ENCODE results near the gene ZFYVE16.
"Not testable (repeated sequence)": the region's sequence is repeated elsewhere in the genome, so short reads cannot be mapped to it uniquely, and the experiment has no call there.

ZFYVE16 gene

GRCh38 chr5:80407735-80408483 is at the start of gene ZFYVE16:
TSS of gene ZFYVE16 (plus strand) at chr5:80408064. CDS start at chr5:80434148, 26,084 bp downstream.
- peak; percentile 92 for DNase-seq

GRCh38 chr5:80360914-80361444 is 46.9 kb upstream of the ZFYVE16 start:
- no peak for DNase-seq

- DNase-seq = no peak
These were observed 43.0 kb upstream of the ZFYVE16 start for GRCh38 chr5:80364892-80365291.

GRCh38 chr5:80368661-80369480 is 39.0 kb upstream of the ZFYVE16 start:
- DNase-seq = no peak

DNA sequence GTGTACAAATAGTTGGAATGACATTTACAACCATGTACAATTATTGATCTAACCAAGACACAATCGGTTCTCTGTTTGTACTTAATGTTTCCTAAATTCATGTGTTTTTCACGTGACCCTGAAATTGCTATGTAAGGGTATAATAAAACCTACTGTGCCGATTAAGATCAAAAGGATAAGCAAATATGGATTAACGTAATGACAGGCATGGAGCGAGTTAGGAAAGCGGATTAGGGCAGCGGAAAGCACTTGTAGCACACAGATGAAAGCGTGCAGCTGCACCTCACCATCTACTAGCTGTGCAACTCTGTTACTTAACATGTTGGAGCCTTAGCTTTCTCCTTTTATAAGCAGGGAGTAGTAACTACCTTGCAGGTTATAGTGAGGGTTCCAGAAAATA is 38.3 kb upstream of the ZFYVE16 start:
- peak; percentile 47 for DNase-seq

DNA sequence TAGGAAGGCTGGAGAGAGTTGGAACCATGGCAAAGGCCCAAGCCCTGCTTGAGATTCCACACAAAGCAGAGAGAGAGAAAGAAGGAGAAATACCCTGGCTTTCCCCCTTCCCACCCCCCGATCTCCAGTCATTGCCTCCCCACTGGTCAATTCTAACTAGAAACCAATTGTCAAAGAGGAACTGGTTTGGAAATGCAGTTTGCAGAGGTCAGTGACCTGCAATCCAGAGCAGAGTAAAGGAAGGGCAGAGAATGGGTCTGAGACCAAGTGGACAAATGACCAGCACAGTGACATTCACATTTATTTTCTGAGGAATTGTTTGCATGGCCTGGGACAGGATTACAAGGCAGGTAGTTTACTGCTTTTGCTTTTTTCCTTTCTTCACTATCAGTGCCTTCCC is 37.5 kb upstream of the ZFYVE16 start:
- DNase-seq = no peak

GRCh38 chr5:80372780-80373179 is 35.1 kb upstream of the ZFYVE16 start:
- no peak for DNase-seq

- no peak for DNase-seq
These were observed 33.7 kb upstream of the ZFYVE16 start for GRCh38 chr5:80374188-80374587.

DNA sequence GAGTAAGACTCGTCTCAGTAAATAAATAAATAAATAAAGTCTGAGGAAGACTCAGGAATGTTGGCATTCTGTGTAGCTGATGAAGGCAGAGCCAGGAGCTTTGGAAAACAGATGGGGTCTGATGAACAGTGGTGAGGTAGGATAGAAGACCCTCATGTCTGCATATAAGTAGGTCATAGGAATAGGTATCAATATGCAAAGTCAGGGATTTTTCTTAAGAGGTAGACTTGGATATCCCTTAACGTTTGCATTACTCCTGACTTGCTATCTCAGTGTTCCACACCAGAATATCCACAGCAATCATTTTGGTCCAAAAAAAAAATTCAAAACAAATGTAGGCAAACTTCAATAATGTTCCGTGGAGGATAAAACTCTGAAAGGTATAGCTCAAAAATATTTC is 31.3 kb upstream of the ZFYVE16 start:
- no peak for DNase-seq

DNA sequence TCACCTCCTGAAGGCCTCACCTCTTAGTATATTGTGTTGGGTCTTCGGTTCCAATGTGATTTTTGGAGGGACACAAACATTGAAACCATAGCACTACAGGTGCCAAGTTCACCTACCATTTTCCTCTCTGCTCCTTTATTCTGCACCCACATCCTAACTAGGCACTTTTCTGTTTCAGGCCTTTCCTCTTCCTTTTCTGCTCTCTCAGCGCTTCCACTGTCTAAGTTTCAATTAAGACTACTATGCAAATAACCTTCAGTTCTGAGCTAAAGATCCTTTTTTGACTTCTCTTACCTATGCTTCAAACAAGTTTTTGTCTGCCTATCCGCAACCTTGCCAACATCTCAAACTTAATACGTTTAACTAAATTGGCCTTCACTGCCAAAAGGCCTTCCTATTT is 25.4 kb upstream of the ZFYVE16 start:
- DNase-seq = no peak

- DNase-seq = no peak
These were observed 20.6 kb upstream of the ZFYVE16 start for GRCh38 chr5:80387063-80387768.

DNA sequence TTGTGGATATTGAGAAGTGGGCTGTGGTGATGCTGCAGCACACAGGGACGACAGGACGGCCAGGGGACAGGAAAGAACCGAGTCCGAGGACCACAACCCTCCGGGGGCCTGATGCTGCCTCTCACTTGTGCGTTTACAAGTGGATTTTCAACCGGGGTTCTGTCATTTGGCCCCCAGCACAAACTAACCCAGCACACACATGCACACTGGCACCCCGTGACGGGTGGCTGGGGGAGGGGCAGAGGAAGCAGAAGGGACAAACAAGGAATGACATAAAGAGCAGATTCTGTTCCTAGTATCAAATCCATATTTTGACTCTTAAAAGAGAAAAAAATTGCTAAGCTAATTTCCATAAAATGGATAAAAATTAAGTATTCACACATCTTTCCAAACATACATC is 18.3 kb upstream of the ZFYVE16 start:
- no peak for DNase-seq

DNA sequence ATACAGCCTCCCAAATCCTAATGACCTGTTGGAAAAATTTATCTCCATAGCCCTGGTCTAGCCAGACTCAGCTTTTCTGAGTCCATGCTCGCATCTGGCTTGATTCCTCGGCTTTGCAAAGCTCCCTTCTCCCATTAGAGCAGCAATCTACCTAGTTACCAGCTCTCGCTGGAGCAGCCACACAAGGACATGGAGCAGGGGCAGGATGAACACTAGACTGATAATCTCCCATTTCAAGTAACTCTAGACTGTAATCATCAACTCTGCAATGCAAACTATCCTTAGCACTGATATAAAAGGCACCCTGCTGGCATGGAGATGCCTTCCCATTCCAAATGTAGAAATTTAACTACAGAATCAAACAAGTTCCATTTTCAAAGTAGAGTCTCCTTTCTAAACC is 17.5 kb upstream of the ZFYVE16 start:
- DNase-seq = not testable (repeated sequence)

DNA sequence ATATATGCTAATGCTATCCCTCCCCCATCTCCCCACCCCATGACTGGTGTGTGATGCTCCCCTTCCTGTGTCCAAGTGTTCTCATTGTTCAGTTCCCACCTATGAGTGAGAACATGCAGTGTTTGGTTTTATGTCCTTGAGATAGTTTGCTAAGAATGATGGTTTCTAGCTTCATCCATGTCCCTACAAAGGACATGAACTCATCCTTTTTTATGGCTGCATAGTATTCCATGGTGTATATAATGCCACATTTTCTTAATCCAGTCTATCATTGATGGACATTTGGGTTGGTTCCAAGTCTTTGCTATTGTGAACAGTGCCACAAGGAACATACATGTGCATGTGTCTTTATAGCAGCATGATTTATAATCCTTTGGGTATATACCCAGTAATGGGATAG is 16.6 kb upstream of the ZFYVE16 start:
- not testable (repeated sequence) for DNase-seq

- DNase-seq = no peak
These were observed 8.2 kb upstream of the ZFYVE16 start for GRCh38 chr5:80399526-80400239.

GRCh38 chr5:80400368-80400767 is 7.5 kb upstream of the ZFYVE16 start:
- not testable (repeated sequence) for DNase-seq

DNA sequence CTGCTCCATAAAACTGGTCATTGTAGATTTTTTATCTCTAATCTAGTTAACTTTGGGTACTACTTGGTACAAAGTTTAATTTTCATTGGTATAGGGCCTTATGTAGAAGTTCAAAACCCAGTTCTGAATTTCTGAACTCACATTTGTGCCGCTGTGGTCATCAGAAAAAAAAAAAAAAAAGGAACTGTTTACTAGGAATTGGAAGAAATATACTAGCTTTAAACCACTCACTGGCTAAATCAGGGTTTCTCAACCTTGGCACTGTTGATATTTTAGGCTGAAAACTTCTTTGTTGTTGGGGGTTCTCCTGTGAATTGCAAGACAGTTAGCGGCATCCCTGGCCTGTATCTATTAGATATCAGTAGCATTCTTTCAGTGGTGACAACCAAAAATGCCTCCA is 4.1 kb upstream of the ZFYVE16 start:
- DNase-seq = no peak

- DNase-seq = no peak
These were observed 707 bp upstream of the ZFYVE16 start for GRCh38 chr5:80406980-80407734.

DNA sequence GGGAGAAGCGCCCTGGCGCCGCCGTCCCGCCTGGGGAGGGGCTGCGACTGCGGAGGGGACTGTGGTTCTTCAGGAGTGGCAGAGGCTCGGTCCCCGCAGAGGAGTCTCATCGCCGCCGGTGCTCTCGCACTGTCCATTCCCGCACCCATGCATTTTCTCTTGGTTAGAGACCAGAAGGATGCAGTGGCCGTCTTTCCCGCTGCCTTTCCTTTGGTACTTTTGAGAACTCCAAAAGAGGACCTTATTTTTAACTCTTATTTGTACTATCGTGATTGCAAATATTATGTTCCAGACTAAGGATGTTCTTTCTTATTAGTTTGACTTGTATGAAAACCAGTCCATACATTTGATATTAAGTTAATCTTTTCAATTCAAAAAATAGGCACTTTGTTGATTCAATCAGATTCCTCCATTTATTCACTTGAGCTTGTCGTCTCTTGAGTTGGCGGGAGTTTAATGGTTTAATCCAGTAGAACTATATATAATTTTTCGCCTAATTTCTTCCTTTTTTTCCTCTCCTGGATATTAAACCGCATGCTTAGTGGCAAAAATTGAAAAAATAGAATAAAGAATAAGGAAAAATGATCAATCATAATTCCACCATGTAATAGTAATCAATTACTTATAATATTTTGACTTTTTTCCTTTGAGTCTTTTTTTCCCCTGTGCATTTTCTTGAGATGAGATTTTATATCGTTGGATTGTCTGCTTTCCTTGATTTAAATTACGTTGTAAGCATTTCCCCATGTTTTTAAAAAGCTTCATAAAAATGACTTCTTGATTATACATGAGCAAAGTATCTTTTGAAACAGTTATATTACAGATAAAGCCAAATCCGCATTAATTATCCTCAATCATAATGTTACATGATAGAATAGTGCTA is 861 bp downstream of the ZFYVE16 start:
- no peak for DNase-seq

DNA sequence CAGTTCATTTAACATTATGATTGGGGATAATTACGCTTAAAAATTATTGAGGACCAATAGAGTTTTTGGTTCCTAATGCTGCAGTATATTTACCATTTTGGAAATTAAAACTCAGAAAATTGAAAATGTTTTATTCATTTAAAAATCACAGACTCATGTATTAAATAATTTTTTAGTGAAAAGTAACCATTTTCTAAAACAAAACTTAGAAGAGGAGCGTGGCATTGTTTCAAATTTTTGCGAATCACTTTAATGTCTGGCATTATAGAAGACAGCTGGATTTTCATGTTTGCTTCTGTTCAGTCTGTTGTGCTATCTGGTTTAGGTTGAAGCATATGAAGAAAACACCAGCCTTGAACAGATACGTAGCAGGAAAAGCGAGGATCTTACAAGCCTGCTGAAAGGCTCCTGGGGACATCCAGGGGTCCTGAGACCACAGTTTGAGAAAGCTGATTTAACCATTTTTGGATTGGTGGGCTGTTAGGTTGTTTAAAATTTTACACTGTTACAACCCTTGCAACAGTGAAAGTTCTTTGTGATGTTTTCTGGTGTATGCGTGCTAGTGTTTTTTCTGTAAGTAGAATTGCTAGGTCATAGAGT is 1.6 kb downstream of the ZFYVE16 start:
- no peak for DNase-seq
